ENCODE measurements around the gene KIF5B. TPM values are rescaled to one million over a fixed set of nuclear protein-coding genes. Genes with fewer than 3 reads are reported as not detected.

The KIF5B gene
- total RNA-seq, 1 experiment from 2014 or later: 70.5 TPM

DNA sequence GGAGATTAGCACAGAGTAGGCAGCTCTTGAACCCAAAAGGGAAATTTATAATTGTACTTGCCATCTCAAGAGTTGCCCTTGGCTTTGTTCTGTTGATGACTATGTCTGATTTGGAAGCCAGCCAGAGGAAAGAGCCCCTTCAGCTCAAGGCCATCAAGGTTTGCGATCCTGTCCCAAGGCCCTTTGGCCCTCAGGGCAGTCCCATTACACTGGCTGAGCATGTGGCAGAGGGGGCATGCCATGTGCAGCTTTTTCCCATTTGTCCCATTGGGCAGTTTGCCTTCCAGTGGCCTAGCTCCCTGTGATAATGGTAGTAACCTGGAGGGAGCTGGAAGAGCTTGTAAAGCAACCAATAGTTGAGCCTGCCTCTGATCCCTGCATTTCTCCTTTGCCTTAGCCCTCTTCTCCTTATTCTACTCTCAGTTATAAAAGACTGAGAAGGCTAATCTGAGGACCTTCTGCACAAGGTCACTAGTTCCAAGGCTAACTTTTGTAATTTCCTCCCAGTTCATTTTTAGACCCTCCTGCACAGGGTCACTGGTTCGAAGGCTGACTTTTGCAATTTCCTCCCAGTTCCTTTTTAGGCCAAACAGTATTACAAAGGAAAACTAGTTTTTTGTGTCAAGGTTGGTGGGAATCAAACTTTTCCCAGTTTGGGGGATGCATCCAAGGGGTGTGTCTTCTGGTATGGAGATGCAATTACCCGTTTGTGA lies 96.6 kb downstream of the KIF5B start:
- Mint-ChIP-seq H3K9me3 (peaks cover 11 to 14% of the 10 kb centered on the region in 2 experiments), H3K4me1 (peaks cover 0 to 2% of the 10 kb centered on the region in 2 experiments; a peak in 2 of 4 replicates)
- no peak overlapping the region for H3K56ac ChIP-seq (ENCODE audit: insufficient read length, low read depth, low read length)

More for the DNA sequence above, 96.6 kb downstream of the KIF5B start:
- Histone ChIP-seq H3T11ph (ENCODE audit: low read length) (no peak overlapping the region), H3K79me1 (ENCODE audit: insufficient read depth, low read depth, low read length, poor library complexity, severe bottlenecking) (no peaks in the 10 kb centered on the region), H4K5ac (ENCODE audit: insufficient read length, low read depth, low read length) (no peak overlapping the region), H4K8ac (replicated peaks; ENCODE audit: insufficient read length, low read depth, low read length) (no peak overlapping the region), H2AK5ac (ENCODE audit: insufficient read length, low read length) (no peak overlapping the region), H2AFZ (ENCODE audit: low read length) (no peak overlapping the region), H4K20me1 (ENCODE audit: control insufficient read depth, insufficient read depth, insufficient read length) (no peaks in the 10 kb centered on the region), H3K9me3 (ENCODE audit: control insufficient read depth, low read depth, low read length) (peaks cover 9% of the 10 kb centered on the region), H2BK20ac (ENCODE audit: low read depth, low read length, poor library complexity, severe bottlenecking) (no peak overlapping the region), H2BK120ac (ENCODE audit: low read depth, low read length, poor library complexity, severe bottlenecking) (no peak overlapping the region), H3K14ac (ENCODE audit: insufficient read depth, low read length) (no peak overlapping the region), H3K4ac (ENCODE audit: low read depth, low read length) (no peak overlapping the region), H2BK15ac (ENCODE audit: low read depth, low read length) (no peak overlapping the region), H3K18ac (ENCODE audit: insufficient read length, low read depth, low read length) (no peak overlapping the region), H3K27me3 (ENCODE audit: insufficient read depth, low read length) (no peaks in the 10 kb centered on the region), H2BK12ac (ENCODE audit: insufficient read length, low read depth, low read length) (no peak overlapping the region), H3K23ac (ENCODE audit: insufficient read length, low read depth, low read length) (no peak overlapping the region), H3K27ac (ENCODE audit: insufficient read length, low read depth, low read length) (no peak overlapping the region), H2BK5ac (ENCODE audit: insufficient read length, low read length) (no peak overlapping the region), H3K23me2 (ENCODE audit: insufficient read length, low read depth, low read length, poor library complexity, severe bottlenecking) (no peaks in the 10 kb centered on the region), H4K91ac (ENCODE audit: insufficient read length, low read depth, low read length) (no peak overlapping the region), H3K79me2 (ENCODE audit: insufficient read depth, low read length) (no peaks in the 10 kb centered on the region), H3K9ac (ENCODE audit: extremely low read depth, insufficient read length, low read length) (no peak overlapping the region), H3K4me2 (ENCODE audit: insufficient read depth, insufficient read length, low read length) (no peak overlapping the region), H3K4me1 (ENCODE audit: insufficient read depth, low read length) (no peaks in the 10 kb centered on the region; the same call in 1 of the 2 replicates)
- H3K36me3 Mint-ChIP-seq (ENCODE audit: insufficient read depth in 1 of 3, low read depth in 3 of 3): peaks cover 1 to 15% (median 10%) of the 10 kb centered on the region in 3 experiments
- TF ChIP-seq, protein P1, sequence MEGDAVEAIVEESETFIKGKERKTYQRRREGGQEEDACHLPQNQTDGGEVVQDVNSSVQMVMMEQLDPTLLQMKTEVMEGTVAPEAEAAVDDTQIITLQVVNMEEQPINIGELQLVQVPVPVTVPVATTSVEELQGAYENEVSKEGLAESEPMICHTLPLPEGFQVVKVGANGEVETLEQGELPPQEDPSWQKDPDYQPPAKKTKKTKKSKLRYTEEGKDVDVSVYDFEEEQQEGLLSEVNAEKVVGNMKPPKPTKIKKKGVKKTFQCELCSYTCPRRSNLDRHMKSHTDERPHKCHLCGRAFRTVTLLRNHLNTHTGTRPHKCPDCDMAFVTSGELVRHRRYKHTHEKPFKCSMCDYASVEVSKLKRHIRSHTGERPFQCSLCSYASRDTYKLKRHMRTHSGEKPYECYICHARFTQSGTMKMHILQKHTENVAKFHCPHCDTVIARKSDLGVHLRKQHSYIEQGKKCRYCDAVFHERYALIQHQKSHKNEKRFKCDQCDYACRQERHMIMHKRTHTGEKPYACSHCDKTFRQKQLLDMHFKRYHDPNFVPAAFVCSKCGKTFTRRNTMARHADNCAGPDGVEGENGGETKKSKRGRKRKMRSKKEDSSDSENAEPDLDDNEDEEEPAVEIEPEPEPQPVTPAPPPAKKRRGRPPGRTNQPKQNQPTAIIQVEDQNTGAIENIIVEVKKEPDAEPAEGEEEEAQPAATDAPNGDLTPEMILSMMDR (conservative IDR thresholded peaks at IDR 0.05): no peak
- H3K27ac Mint-ChIP-seq: 0 out of 7 replicates have a peak overlapping the region, but pooled peaks of 1 of the 3 experiments have one; percentile 21
- DNase-seq: no peak
- H3K27me3 Mint-ChIP-seq (ENCODE audit: low read depth): no peaks in the 10 kb centered on the region
- no CpG with 5 or more reads among the region's 3 CpGs for WGBS (ENCODE audit: extremely low coverage, insufficient read length, low lambda C conversion rate)
- H3K4me3 Mint-ChIP-seq: no peak overlapping the region

Other genes starting within 250 kb of the KIF5B start
- 34.3 and 35.9 TPM in 2 replicates for gene ARHGAP12, start 127.6 kb downstream of the KIF5B start, total RNA-seq (2021)

Measured in H9 (cell line).